ENCODE data around the gene BFSP1.

- TF ChIP-seq CTCF (IDR thresholded peaks at IDR 0.05) (no peak), POLR2A (IDR thresholded peaks at IDR 0.05) (no peak)
Measured at GRCh38 chr20:17533396-17533795, 2.2 kb upstream of the BFSP1 start.
